Renal cortex interstitium (tissue), 15 donors: ENCODE data around the gene SLC25A34. TPM values are rescaled to one million over a fixed set of nuclear protein-coding genes. Genes with fewer than 3 reads are reported as not detected.
"Not testable (repeated sequence)": the region's sequence is repeated elsewhere in the genome, so short reads cannot be mapped to it uniquely, and the experiment has no call there.

Source experiments
- DNase-seq, 11 donors: peaks; one replicate each; pipeline ENCODE4 v3.0.0-alpha.2; 2013; ENCODE audit warnings: low read depth in 9 of 11, low spot score in 4 of 11; ENCODE audit errors: extremely low read depth in 1 of 11
- long read RNA-seq, 16 experiments: transcript quantifications; one replicate each; lab custom pipeline, GENCODE V29; 2026
- polyA plus RNA-seq, 3 donors: library from polyadenylated mRNA; unstranded; fragments of 120-200 nt; gene quantifications; one replicate each; pipeline ENCODE4 v1.2.1, GENCODE V29; 2013; ENCODE audit not compliant: insufficient read length in 3 of 3

SLC25A34 gene
- polyA plus RNA-seq = 1 to 10 TPM; 2.4 to 5.3 (median 2.5) TPM
- long read RNA-seq, donor 1 = 0 reads
- long read RNA-seq, donor 2, partial matches to known transcripts = 0 of 1 reads
- long read RNA-seq, donor 2, other reads (novel, unspliced or antisense) = 0 of 1 reads
- long read RNA-seq, donor 3 = 0 reads
- long read RNA-seq, donor 4 = 0 reads
- long read RNA-seq, donor 5 = 0 reads
- long read RNA-seq, donor 6, partial matches to known transcripts = 0 of 1 reads
- long read RNA-seq, donor 6, other reads (novel, unspliced or antisense) = 0 of 1 reads
- long read RNA-seq, donor 7 = 0 reads
- long read RNA-seq, donor 8, partial matches to known transcripts = 0 of 2 reads
- long read RNA-seq, donor 8, other reads (novel, unspliced or antisense) = 0 of 2 reads
- long read RNA-seq, donor 9, partial matches to known transcripts = 0 of 1 reads
- long read RNA-seq, donor 9, other reads (novel, unspliced or antisense) = 0 of 1 reads
- long read RNA-seq, donor 10 = 0 reads
- long read RNA-seq, donor 11 = 0 reads
- long read RNA-seq, donor 12 = 0 reads
- long read RNA-seq, donor 13, partial matches to known transcripts = 0 of 1 reads
- long read RNA-seq, donor 13, other reads (novel, unspliced or antisense) = 0 of 1 reads
- long read RNA-seq, donor 14 = 0 reads
- long read RNA-seq, donor 15 = 0 reads
- long read RNA-seq, donor 16, partial matches to known transcripts = 0 of 1 reads
- long read RNA-seq, donor 16, other reads (novel, unspliced or antisense) = 0 of 1 reads

DNA sequence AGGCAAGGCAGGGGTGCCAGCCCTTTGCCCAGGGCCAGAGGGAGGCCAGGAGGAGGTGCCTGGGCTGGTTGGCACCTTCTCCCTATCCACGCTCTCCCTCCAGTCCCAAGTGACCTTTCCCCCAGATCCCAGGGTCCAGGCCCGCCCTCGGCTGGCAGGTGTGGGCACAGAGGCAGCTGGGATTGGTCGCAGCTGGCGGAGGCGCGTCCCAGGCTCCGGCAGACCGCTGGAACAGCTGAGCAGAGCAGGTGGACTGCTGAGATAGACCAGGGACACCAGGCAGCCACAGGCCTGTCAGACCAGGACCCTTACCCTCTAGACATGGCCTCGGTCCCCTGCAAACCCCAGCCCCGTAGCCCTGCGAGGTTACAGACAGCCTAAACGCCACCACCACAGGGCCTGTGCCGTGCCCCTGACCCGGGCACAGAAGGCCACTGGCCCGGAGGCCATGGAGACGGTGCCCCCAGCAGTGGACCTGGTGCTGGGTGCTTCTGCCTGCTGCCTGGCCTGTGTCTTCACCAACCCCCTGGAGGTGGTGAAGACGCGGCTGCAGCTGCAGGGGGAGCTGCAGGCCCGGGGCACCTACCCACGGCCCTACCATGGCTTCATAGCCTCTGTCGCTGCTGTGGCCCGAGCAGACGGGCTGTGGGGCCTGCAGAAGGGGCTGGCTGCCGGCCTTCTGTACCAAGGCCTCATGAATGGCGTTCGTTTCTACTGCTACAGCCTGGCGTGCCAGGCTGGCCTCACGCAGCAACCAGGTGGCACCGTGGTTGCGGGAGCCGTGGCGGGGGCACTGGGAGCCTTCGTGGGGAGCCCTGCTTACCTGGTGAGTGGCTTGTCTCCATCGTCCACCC lies at the start of gene SLC25A34:
TSS of gene SLC25A34 (plus strand) at position 221 of the 854 bp plus-strand sequence. CDS start at position 449, 228 bp downstream.
- no peak for DNase-seq

DNA sequence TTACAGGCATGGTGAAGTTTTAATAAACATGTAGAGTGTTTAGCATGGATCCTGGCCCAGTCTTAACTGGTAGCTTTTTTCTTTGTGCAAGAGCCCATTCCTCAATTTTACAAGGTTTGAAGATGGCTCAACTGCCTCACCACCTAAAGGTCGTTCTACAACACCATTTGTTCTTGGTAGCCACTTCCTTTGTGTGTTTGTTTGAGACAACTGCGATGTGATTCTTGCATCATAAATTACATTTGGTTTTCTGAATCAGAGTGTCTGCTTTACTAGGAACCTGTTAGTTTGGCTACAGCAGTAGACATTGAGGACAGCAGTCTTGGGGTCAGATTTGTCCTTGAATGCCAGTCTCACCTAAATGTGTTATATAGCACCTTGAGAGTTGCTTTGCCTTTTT lies 48.6 kb upstream of the SLC25A34 start:
- no peak for DNase-seq

DNA sequence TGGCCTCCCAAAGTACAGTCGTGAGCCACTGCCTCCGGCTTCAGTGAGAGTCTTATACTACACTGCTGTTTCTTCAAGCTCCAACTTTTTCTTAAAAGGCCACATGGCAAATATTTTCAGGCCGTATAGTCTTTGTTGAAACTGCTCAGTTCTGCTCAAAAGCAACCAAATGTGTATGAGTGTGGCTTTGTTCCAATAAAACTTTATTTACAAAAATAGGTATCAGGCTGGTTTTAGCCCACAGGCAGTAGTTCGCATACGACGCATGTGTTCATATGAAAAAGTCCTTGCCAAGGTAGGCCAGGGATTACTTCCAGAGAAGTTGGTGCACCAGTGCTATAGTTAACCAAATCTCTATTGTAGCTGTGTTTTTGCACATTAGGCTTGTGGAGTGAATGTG lies 45.7 kb upstream of the SLC25A34 start:
- DNase-seq = no peak

DNA sequence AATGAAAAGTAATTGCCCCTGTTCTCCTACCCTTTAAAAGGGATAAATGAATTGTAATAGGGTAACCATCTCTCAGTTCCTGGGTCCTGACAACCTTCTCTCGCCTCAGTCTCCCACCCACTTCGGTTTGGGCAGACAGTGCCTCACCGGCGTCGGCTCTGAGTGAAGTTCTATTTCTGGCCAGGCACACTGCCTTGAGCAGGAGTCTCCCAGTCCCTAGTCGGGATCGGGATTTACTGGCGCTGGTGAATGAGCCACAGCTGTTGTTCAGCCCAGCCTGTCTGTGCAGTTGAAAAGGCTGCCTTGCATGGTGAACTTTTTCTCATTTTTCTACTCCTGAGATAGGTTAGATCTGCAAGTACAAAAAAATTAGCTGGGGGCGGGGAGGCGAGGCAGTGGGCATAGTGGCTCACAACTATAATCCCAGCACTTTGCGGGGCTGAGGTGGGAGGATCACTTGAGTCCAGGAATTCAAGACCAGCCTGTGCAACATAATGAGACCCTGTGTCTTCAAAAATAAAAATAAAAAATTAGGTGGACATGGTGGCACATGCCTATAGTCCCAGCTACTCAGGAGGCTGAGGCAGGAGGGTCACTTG lies 44.5 kb upstream of the SLC25A34 start:
- no peak for DNase-seq

DNA sequence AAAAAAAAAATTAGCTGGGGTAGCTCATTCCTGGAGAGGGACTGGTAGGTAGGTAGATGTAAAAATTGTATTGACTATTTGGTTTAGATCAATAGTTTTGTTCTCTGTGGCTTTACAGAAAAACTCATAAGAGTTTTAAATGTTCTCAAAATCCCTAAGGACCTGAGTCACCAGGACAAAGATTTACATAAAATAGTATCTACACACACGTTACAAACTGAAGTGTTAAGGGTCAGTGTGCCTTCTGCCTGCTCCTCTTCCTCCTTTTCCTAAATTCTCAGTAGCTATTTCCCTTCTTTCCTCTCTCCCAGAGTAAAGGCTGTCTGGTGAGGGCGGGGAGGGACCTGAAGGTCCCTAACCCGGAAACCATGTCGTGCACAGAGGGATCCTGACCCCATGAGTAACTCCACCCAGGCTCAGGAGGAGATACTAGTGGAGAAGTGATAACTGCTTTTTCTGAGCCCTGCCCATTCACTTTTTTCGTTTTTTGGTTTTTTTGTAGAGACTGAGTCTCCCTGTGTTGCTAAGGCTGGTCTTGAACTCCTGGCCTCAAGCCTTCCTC lies 43.9 kb upstream of the SLC25A34 start:
- no peak for DNase-seq

DNA sequence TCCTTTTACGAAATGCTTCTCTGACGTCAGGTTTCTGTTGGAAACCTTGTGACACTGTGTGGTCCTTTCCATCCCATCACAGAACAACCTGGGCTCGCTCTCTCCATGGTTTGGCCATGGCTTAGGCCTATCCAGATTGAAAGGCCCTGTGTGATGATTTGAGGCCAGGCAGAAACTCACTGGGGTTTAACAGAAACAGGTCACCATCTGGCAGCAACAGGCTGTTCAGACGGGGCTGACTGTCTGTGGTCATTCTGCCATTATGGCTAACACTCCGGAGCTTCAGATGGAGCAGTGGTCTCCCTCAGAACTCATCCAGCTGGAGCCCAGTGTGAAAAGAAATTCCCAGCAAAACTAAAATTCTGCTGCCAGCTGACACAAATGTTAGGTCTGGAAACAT lies 42.7 kb upstream of the SLC25A34 start:
- DNase-seq = no peak

DNA sequence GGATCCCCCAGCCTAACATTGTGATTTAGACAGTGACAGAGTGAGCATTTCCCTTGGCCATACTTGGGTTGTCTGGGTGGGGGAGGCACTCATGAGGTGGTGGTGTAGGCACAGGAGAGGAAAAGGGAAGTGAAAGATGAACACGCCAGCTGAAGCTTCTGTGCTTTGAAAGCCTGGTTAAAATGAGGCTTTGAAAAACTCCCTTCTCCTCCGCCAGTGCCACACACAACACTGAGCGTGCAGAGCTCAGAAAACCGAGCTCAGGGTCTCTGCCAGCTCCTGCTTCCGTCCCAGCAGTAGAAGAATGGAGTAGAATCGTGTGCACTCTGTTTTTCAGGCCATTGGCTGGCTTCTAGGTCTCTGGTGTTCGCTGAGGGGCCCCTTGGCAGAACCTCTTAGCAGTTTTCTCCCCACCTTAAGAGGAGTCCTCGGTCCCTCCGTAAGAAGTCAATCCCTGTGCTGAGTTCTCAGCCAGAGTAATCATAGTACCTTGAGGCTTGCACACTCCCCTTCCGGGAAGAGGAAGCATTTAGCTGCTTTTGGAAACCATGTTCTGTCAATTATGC lies 39.0 kb upstream of the SLC25A34 start:
- no peak for DNase-seq

DNA sequence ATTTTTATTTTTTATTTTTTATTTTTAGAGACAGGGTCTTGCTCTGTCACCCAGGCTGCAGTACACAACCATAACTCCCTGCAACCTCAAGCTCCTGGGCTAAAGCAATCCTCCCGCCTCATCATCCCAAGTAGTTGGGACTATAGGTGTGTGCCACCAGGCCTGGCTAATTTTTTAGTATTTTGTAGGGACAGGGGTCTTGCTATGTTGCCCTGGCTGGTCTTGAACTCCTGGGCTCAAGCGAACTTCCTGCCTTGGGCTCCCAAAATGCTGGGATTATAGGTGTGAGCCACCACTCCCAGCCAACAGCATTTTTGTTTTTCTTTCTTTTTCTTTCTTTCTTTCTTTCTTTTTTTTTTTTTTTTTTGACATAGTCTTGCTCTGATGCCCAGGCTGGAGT lies 37.9 kb upstream of the SLC25A34 start:
- DNase-seq = no peak

DNA sequence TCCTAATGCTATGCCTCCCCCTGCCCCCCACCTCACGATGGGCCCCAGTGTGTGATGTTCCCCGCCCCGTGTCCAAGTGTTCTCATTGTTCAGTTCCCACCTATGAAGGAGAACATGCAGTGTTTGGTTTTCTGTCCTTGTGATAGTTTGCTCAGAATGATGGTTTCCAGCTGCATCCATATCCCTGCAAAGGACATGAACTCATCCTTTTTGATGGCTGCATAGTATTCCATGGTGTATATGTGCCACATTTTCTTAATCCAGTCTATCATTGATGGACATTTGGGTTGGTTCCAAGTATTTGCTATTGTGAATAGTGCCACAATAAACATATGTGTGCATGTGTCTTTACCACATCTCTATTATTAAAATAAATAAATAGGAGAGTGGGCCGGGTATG lies 36.7 kb upstream of the SLC25A34 start:
- not testable (repeated sequence) for DNase-seq

DNA sequence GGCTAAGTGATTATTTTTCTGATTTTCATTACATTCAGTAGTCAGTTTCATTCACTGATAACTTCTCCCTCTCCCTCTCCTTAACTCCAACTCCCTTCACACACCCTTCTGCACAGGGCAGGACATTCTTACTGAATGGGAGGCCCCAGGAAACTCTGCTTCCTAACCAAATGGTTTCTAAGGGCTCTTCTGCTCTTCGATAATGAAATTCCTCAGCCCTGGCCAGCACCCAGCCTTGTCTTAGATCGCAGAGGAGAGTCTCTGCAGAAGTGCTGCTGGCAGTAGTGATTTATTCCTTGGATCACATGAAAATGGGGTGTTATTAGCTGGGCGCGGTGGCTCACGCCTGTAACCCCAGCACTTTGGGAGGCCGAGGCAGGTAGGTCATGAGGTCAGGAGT lies 35.5 kb upstream of the SLC25A34 start:
- no peak for DNase-seq

DNA sequence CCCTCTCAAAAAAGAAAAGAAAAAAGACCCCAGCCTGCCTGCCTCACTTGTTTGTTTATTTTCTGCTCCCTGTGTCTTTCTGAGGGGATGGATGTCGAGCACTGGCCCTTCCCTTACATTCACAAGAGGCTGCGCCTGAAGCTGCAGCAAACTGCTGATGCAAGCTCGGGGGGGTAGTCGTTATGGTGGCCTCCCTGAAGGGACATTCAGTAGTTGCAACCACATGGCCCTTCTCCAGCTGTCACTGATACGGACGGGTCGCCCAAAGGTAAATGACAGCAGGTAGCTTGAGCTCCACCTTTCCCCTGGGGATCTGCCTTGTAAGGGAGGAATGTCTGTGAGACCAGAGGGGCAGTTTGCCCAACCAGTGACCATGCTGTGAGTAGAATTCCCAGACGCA lies 34.3 kb upstream of the SLC25A34 start:
- DNase-seq = no peak

DNA sequence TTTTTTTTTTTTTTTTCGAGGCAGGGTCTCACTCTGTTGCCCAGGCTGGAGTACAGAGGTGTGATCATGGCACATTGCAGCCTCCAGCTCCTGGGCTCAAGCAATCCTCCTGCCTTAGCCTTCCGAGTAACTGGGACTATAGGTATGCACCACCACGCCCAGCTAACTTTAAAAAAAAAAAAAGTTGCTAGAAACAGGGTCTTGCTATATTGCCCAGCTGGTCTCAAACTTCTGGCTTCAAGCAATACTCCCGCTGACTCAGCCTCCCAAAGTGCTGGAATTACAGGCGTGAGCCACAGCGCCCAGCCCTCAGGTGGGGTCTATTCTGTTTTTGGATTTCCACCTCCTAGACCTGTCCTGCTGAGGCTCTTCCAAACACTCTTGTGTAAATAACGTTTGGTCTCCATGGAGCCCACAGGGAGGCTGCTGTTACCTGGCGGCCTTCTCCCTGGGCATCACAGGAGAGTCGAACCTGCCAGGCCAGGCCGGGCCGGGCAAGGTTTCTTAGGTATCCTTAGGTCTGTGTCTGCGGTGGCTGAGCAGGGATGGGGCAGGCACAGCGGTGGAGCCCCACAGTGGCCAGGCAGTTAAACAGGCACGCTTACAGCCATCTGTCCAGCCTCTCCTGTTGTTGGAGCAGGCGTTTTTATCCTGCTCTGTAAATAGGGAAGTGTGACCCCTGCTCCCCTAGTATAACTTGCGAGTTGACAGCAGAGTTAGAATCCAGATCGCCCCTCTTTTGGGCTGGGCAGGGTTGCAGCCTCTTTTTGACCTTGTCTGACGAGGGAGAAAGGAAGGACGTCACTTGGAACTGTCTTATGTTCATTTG lies 33.1 kb upstream of the SLC25A34 start:
- DNase-seq = no peak

DNA sequence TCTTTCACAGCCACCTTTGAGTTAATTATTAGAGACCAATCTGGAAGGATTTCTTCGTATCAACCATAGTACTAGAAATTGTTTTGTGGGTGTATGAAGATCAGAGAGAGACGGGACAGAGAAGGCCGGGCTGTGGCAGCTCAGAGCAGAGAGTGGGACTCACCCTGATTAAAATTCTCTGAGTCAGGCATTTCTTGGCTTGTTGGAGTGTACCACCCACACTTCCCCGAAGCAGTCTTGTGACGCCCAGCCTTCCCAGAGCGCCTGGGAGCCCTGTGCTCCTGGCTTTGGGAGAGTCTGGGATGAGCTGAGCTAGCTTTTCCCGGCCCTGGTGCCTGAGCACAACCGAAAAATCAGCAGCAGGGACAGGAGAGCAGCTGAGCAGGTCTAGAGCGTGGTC lies 32.5 kb upstream of the SLC25A34 start:
- DNase-seq = peak in 2 of 11 donors; percentile 28 to 52

DNA sequence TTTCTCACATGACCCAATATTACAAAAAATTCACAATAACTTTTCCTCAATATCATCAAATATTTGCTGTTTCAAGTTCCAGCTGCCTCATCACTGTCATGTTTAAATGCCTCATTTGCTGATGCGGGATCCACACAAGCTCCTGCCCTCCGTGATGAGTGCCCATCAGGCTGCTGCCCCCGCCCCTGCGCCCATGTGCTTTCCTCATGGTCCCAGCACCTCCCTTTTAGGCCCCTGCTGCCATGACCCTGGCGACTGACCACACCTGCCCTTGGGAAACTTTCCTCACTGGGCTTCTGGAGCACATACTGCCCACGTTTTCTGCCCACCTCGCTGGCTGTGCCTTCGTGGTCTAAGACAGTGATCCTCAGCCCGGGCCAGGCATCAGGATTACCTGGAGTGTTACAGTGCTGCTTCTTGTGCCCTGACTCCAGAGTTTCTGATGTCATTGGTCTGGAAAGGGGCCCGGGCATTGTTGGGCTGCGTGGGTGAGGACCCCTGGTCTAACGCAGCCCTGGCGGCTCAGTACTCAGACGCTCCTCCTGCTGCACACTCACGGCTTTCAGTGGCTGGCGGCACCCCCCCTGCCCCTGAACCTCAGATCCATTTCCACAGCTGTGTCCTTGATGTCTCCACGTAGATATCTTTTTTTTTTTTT lies 31.4 kb upstream of the SLC25A34 start:
- no peak for DNase-seq

DNA sequence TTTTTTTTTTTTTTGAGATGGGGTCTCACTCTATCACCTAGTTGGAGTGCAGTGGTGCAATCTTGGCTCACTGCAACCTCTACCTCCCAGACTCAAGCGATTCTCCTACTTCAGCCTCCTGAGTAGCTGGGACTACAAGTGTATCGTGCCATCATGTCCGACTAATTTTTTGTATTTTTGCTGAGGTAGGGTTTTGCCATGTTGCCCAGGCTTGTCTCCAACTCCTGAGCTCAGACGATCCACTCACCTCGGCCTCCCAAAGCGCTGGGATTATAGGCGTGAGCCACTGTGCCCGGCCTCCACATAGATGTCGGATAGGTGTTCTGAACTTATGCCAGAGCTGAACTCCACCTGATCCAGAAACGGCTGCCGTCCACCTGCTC lies 30.9 kb upstream of the SLC25A34 start:
- no peak for DNase-seq

DNA sequence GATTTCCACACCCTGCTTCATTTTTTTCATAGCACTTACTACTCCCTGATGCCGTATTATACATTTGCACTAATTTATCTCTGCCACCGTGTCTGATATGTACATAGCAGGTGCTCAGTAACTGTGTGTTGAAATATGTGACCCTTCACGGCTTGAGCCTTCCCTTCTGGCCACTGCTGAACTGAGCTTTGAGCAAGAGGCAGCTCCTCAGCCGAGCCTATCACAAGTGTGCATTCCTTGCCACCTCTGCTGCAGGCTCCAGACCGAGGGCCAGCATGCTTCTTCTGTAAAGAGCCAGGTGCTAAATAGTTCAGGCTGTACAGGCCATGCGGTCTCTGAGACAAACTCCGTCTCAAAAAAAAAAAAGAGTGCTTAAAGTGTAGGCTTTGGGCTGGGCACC lies 29.3 kb upstream of the SLC25A34 start:
- no peak for DNase-seq

DNA sequence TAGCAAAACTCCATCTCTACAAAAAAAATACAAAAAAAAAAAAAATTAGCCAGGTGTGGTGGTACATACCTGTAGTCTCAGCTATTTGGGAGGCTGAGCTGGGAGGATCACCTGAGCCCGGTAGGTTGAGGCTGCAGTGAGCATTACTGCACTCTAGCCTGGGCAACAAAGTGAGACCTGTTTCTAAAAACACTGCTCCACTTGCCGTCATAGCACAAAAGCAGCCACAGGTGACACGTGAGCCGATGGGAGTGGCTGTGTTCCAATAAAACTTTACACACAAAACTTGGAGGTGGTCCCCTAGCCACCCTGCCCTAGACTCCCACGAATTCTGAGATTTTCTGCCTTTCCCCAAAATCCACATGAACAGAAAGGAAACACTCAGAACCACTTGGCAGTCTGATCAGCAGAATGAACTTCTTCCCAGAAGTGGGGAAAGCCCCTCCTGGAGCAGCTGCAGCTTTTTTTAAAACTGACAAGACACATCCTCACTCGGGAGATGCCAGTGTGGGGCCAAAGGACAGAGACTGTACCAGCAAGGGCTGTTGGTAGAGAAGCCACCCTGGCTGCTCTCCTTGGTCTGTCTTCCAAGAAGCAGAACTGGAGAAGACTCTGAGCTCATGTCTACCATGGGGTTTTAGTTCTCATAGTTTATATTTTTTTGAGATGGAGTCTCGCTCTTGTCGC lies 28.7 kb upstream of the SLC25A34 start:
- no peak for DNase-seq
